Retinal pigment epithelial cell (primary cell): ENCODE results near the gene FMNL2.

Source experiments
- DNase-seq: peaks from one replicate; pipeline ENCODE4 v3.0.0-alpha.2; 2010; ENCODE audit warnings: low read depth
- H3K4me3 ChIP-seq: 2 replicates; pipeline ENCODE4 v1.5.1; 2011; ENCODE audit warnings: mild to moderate bottlenecking, low read length, control low read depth, moderate library complexity
- TF ChIP-seq, protein P1 (sequence below): conservative IDR thresholded peaks from 2 replicates; pipeline ENCODE4 v1.5.1; 2011; ENCODE audit warnings: low read depth, low read length, control low read depth, inconsistent platforms

FMNL2 gene

DNA sequence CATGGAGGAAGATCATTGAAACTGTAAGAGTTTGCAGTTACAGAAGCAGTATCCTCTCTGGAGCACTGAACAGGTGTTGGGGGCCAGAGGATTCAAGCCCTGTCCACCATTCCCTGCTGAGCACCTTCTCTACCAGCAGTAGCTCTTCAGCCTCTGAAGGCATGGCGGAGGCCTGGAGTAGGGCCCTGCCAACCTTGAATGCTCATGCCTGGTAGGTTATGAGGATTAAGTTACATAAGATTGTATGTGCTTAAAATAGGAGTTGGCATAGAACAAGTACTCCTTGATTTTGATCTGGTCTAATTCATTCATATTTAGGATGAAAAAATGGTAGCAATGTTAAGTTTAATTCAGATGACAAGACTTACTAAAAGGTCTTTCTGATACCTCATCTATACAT lies 40.2 kb downstream of the FMNL2 start:
- TF ChIP-seq, protein P1, sequence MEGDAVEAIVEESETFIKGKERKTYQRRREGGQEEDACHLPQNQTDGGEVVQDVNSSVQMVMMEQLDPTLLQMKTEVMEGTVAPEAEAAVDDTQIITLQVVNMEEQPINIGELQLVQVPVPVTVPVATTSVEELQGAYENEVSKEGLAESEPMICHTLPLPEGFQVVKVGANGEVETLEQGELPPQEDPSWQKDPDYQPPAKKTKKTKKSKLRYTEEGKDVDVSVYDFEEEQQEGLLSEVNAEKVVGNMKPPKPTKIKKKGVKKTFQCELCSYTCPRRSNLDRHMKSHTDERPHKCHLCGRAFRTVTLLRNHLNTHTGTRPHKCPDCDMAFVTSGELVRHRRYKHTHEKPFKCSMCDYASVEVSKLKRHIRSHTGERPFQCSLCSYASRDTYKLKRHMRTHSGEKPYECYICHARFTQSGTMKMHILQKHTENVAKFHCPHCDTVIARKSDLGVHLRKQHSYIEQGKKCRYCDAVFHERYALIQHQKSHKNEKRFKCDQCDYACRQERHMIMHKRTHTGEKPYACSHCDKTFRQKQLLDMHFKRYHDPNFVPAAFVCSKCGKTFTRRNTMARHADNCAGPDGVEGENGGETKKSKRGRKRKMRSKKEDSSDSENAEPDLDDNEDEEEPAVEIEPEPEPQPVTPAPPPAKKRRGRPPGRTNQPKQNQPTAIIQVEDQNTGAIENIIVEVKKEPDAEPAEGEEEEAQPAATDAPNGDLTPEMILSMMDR, result no peak
- no peak for DNase-seq
- H3K4me3 ChIP-seq, result no peak overlapping the region

GRCh38 chr2:152376385-152376784 lies 41.4 kb downstream of the FMNL2 start:
- no peak for DNase-seq
- TF ChIP-seq, protein P1, result no peak
- H3K4me3 ChIP-seq, result no peak overlapping the region

- no peak for DNase-seq
- TF ChIP-seq, protein P1, result no peak
- no peak overlapping the region for H3K4me3 ChIP-seq
Measured at GRCh38 chr2:152376968-152377367, 42.0 kb downstream of the FMNL2 start.

DNA sequence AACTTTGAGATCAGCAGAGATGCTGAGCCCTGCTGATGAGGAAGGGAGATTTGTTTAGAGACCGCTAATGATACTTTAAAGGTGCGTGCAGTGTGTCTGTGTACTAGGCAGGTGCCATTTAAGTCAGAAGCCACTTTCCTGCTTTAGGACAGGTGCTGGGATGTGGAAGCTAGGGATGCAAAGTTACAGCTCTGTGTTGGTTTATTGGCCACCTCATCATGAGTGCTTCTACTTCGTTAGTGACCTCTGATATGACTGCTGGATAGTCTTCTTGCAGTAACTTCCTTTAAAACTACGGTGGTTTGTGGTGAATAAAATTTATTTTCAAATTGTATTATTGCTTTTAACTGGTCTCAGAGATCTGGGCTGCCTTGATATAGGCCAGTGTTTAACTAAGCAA lies 44.1 kb downstream of the FMNL2 start:
- DNase-seq, result no peak
- TF ChIP-seq, protein P1, result no peak
- H3K4me3 ChIP-seq, result no peak overlapping the region

DNA sequence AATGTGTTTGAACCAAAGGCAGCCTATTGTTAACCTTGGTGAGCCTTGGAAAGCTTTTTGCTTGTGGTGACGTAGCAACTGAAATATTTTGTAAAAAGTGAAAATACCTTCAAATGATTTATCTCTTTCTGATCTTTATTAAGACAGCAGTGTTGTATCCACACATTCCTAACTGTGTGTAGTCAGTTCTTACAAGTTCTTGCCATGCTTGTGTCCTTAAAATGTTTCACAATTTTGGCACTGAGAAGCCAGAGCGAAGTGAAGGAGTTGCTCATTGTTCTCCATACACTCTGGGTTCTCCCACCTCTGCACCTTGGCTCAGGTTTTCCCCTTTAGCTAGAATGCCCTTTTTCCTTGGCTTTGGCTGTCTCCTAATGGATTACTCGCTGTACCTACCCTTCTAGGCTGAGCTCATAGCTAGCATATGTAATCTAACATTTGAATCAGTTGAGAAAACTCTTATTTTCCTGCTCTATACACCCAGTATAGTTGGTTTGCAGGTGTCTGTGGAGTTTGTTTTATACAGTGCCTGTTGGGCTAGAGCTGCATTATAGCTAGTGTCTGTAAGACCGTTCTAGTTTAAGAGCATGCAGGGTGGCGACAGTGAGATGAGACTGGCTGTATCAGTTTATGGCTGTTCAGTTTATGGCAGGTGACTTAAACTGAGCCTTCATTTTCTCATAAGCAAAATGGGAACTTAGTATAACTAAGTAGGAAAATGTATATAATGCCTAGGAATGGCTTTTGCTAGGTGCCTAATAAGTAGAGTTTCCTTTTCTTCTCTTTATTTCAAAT lies 45.5 kb downstream of the FMNL2 start:
- H3K4me3 ChIP-seq, result no peak overlapping the region
- DNase-seq, result no peak
- TF ChIP-seq, protein P1, result no peak

DNA sequence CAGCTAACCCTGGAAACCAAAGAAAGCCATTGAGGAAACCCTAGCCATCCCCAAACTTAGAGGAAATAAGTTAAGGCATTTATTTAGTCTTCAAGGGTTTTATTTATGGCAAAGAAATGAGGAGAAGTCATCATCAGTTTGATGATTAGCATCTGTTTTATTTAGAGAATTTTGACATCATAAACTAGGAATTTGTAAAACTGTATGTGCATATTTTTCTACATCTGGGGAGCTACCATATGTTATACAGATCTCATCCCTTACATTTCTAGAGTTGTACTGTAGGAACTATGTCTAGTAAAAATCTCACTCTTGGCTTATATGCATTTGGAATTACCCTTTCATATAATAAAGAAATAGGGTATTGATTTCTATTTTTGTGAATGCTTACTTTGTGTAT lies 48.7 kb downstream of the FMNL2 start:
- TF ChIP-seq, protein P1, result no peak
- no peak overlapping the region for H3K4me3 ChIP-seq
- no peak for DNase-seq

- TF ChIP-seq, protein P1, result no peak
- H3K4me3 ChIP-seq, result no peak overlapping the region
- no peak for DNase-seq
Measured at GRCh38 chr2:152384992-152385391, 50.0 kb downstream of the FMNL2 start.
